H9 (cell line): ENCODE measurements around the gene BSPRY. TPM values are rescaled to one million over a fixed set of nuclear protein-coding genes. Genes with fewer than 3 reads are reported as not detected.

ENCODE experiments used
- DNase-seq: peaks from one replicate; pipeline ENCODE4 v3.0.0-alpha.2; 2017
- H2AFZ ChIP-seq: one replicate; pipeline ENCODE4 v1.6.1; 2013; ENCODE audit warnings: mild to moderate bottlenecking, low read length, control low read depth, moderate library complexity
- H2AK5ac ChIP-seq: 2 replicates; pipeline ENCODE4 v1.6.1; 2013; ENCODE audit warnings: low read length, control low read depth, mixed read lengths; ENCODE audit not compliant: insufficient read length
- H2BK120ac ChIP-seq: one replicate; pipeline ENCODE4 v1.6.1; 2013; ENCODE audit warnings: low read depth, mild to moderate bottlenecking, low read length, control low read depth, inconsistent platforms; ENCODE audit not compliant: poor library complexity, severe bottlenecking
- H2BK12ac ChIP-seq: 2 replicates; pipeline ENCODE4 v1.6.1; 2013; ENCODE audit warnings: low read length, control low read depth, mixed read lengths, low read depth; ENCODE audit not compliant: insufficient read length
- H2BK15ac ChIP-seq: 2 replicates; pipeline ENCODE4 v1.6.1; 2013; ENCODE audit warnings: low read depth, low read length, control low read depth
- H2BK20ac ChIP-seq: one replicate; pipeline ENCODE4 v1.6.1; 2013; ENCODE audit warnings: low read depth, mild to moderate bottlenecking, low read length, control low read depth, inconsistent platforms; ENCODE audit not compliant: poor library complexity, severe bottlenecking
- H2BK5ac ChIP-seq: 2 replicates; pipeline ENCODE4 v1.6.1; 2013; ENCODE audit warnings: low read length, control low read depth, mixed read lengths; ENCODE audit not compliant: insufficient read length
- H3K14ac ChIP-seq: 2 replicates; pipeline ENCODE4 v1.6.1; 2013; ENCODE audit warnings: low read length, control low read depth; ENCODE audit not compliant: insufficient read depth
- H3K18ac ChIP-seq: 2 replicates; pipeline ENCODE4 v1.6.1; 2013; ENCODE audit warnings: low read depth, mild to moderate bottlenecking, mixed read lengths, low read length, control low read depth; ENCODE audit not compliant: insufficient read length
- H3K23ac ChIP-seq: 2 replicates; pipeline ENCODE4 v1.6.1; 2013; ENCODE audit warnings: low read length, control low read depth, mixed read lengths, low read depth; ENCODE audit not compliant: insufficient read length
- H3K23me2 ChIP-seq: 2 replicates; pipeline ENCODE4 v1.6.1; 2013; ENCODE audit warnings: low read depth, mild to moderate bottlenecking, mixed read lengths, low read length, control low read depth; ENCODE audit not compliant: insufficient read length, poor library complexity, severe bottlenecking
- H3K27ac ChIP-seq: 2 replicates; pipeline ENCODE4 v1.5.1; 2013; ENCODE audit warnings: low read length, control low read depth, mixed read lengths, low read depth; ENCODE audit not compliant: insufficient read length
- H3K27me3 ChIP-seq: 2 replicates; pipeline ENCODE4 v1.6.1; 2013; ENCODE audit warnings: low read length, control low read depth, inconsistent platforms; ENCODE audit not compliant: insufficient read depth
- H3K4ac ChIP-seq: 2 replicates; pipeline ENCODE4 v1.6.1; 2013; ENCODE audit warnings: low read depth, mild to moderate bottlenecking, control low read depth, inconsistent platforms, low read length, moderate library complexity
- H3K4me1 ChIP-seq: 2 replicates; pipeline ENCODE4 v1.6.1; 2013; ENCODE audit warnings: low read length, control low read depth, inconsistent platforms; ENCODE audit not compliant: insufficient read depth
- H3K4me2 ChIP-seq: 2 replicates; pipeline ENCODE4 v1.6.1; 2013; ENCODE audit warnings: low read length, control low read depth, mixed read lengths; ENCODE audit not compliant: insufficient read length, insufficient read depth
- H3K56ac ChIP-seq: 2 replicates; pipeline ENCODE4 v1.6.1; 2013; ENCODE audit warnings: low read depth, mild to moderate bottlenecking, mixed read lengths, low read length, control low read depth; ENCODE audit not compliant: insufficient read length
- H3K79me1 ChIP-seq: 2 replicates; pipeline ENCODE4 v1.6.1; 2013; ENCODE audit warnings: low read depth, mild to moderate bottlenecking, moderate library complexity, low read length, control low read depth, inconsistent platforms; ENCODE audit not compliant: insufficient read depth, poor library complexity, severe bottlenecking
- H3K79me2 ChIP-seq: 2 replicates; pipeline ENCODE4 v1.6.1; 2013; ENCODE audit warnings: low read length, control low read depth, inconsistent platforms; ENCODE audit not compliant: insufficient read depth
- H3K9ac ChIP-seq: 2 replicates; pipeline ENCODE4 v1.6.1; 2013; ENCODE audit warnings: low read length, control low read depth, mixed read lengths; ENCODE audit not compliant: insufficient read length; ENCODE audit errors: extremely low read depth
- H3K9me3 ChIP-seq: one replicate; pipeline ENCODE4 v1.6.1; 2013; ENCODE audit warnings: low read depth, low read length, inconsistent platforms; ENCODE audit not compliant: control insufficient read depth
- H3T11ph ChIP-seq: one replicate; pipeline ENCODE4 v1.6.1; 2013; ENCODE audit warnings: mild to moderate bottlenecking, low read length, control low read depth, inconsistent platforms
- H4K20me1 ChIP-seq: one replicate; pipeline ENCODE4 v1.6.1; 2013; ENCODE audit not compliant: control insufficient read depth, insufficient read length, insufficient read depth
- H4K5ac ChIP-seq: 2 replicates; pipeline ENCODE4 v1.6.1; 2013; ENCODE audit warnings: low read depth, mild to moderate bottlenecking, mixed read lengths, low read length, control low read depth; ENCODE audit not compliant: insufficient read length
- H4K8ac ChIP-seq: replicated peaks from 2 replicates; pipeline ENCODE4 v1.6.1; 2013; ENCODE audit warnings: low read length, control low read depth, mixed read lengths, low read depth; ENCODE audit not compliant: insufficient read length
- H4K91ac ChIP-seq: 2 replicates; pipeline ENCODE4 v1.6.1; 2013; ENCODE audit warnings: low read depth, mild to moderate bottlenecking, moderate library complexity, mixed read lengths, low read length, control low read depth; ENCODE audit not compliant: insufficient read length
- H3K27ac Mint-ChIP-seq, 3 experiments: 2 replicates in 2 of 3; 3 replicates in 1 of 3; pipeline ENCODE4 v1.8.0; 2020 to 2021; ENCODE audit warnings: mixed read lengths in 3 of 3, mild to moderate bottlenecking in 1 of 3, moderate library complexity in 1 of 3
- H3K27me3 Mint-ChIP-seq: 2 replicates; pipeline ENCODE4 v1.8.0; 2021; ENCODE audit warnings: low read depth, mild to moderate bottlenecking, moderate library complexity, mixed read lengths
- H3K36me3 Mint-ChIP-seq, 3 experiments: 2 replicates in 2 of 3; 3 replicates in 1 of 3; pipeline ENCODE4 v1.8.0; 2020 to 2021; ENCODE audit warnings: low read depth in 3 of 3, mixed read lengths in 3 of 3; ENCODE audit not compliant: insufficient read depth in 1 of 3
- H3K4me1 Mint-ChIP-seq, 2 experiments: 2 replicates each; pipeline ENCODE4 v1.8.0; 2020; ENCODE audit warnings: mixed read lengths in 2 of 2
- H3K4me3 Mint-ChIP-seq, 2 experiments: 2 replicates in 1 of 2; 3 replicates in 1 of 2; pipeline ENCODE4 v1.8.0; 2020 to 2021; ENCODE audit warnings: mild to moderate bottlenecking in 2 of 2, mixed read lengths in 2 of 2, moderate library complexity in 1 of 2
- H3K9me3 Mint-ChIP-seq, 2 experiments: 2 replicates in 1 of 2; 3 replicates in 1 of 2; pipeline ENCODE4 v1.8.0; 2020; ENCODE audit warnings: mild to moderate bottlenecking in 2 of 2, mixed read lengths in 2 of 2, moderate library complexity in 1 of 2
- CTCF ChIP-seq: fragments of 200-600 bp; sonication (generic); conservative IDR thresholded peaks from 3 replicates; pipeline ENCODE4 v1.8.0; 2021; ENCODE audit warnings: antibody characterized with exemption, mild to moderate bottlenecking
- WGBS: extraction: QIAGEN DNeasy Blood & Tissue Kit; methylation state at CpG from one replicate; pipeline ENCODE4 v1.1.7; 2013; ENCODE audit warnings: missing lambda C conversion rate, low lambda C conversion rate, mixed read lengths; ENCODE audit not compliant: insufficient read length; ENCODE audit errors: extremely low coverage; 5-methylcytosine and 5-hydroxymethylcytosine counted together
- total RNA-seq: library from RNA; stranded (reverse); gene quantifications from 2 replicates; pipeline ENCODE4 v1.2.1, GENCODE V29; 2021

The BSPRY gene
- total RNA-seq, 1 experiment from 2014 or later, result 4.5 TPM

- Mint-ChIP-seq H3K4me1 (peaks cover 0 to 12% of the 10 kb centered on the region in 2 experiments), H3K36me3 (no peaks in the 10 kb centered on the region), H3K27me3 (peaks cover 51% of the 10 kb centered on the region)
Measured at GRCh38 chr9:113343732-113344231, 5.6 kb upstream of the BSPRY start.

More at GRCh38 chr9:113343732-113344231, 5.6 kb upstream of the BSPRY start:
- no peak overlapping the region for H3K4me3 Mint-ChIP-seq
- Histone ChIP-seq H4K8ac (no peak overlapping the region), H3K23ac (no peak overlapping the region), H3K27me3 (no peaks in the 10 kb centered on the region; the same call in 1 of the 2 replicates), H3T11ph (no peak overlapping the region), H2AFZ (no peak overlapping the region), H3K4ac (no peak overlapping the region), H3K23me2 (peaks cover 9% of the 10 kb centered on the region), H3K18ac (no peak overlapping the region), H3K9me3 (no peaks in the 10 kb centered on the region), H3K56ac (no peak overlapping the region), H4K20me1 (no peaks in the 10 kb centered on the region), H3K14ac (no peak overlapping the region), H2AK5ac (no peak overlapping the region), H3K79me1 (no peaks in the 10 kb centered on the region), H3K27ac (no peak overlapping the region), H3K79me2 (no peaks in the 10 kb centered on the region), H2BK5ac (no peak overlapping the region), H3K9ac (no peak overlapping the region), H4K5ac (no peak overlapping the region), H2BK20ac (no peak overlapping the region), H2BK15ac (no peak overlapping the region), H2BK120ac (no peak overlapping the region), H2BK12ac (no peak overlapping the region), H3K4me2 (no peak overlapping the region), H3K4me1 (no peaks in the 10 kb centered on the region), H4K91ac (no peak overlapping the region)
- DNase-seq, result no peak
- H3K9me3 Mint-ChIP-seq, result no peaks in the 10 kb centered on the region; a peak in 1 of 5 replicates
- no peak overlapping the region for H3K27ac Mint-ChIP-seq
- WGBS, result no CpG with 5 or more reads among the region's 1 CpG
- no peak for TF ChIP-seq CTCF
